HCEC 1CT (cell line): ENCODE data around the gene RHOG.
"Not testable (repeated sequence)": the region's sequence is repeated elsewhere in the genome, so short reads cannot be mapped to it uniquely, and the experiment has no call there.

Experiments
- DNase-seq: peaks from one replicate; pipeline ENCODE4 v3.0.0-alpha.2; 2017

The RHOG gene

GRCh38 chr11:3832816-3833215, 7.9 kb downstream of the RHOG start:
- DNase-seq, result no peak

GRCh38 chr11:3831378-3832239, 9.2 kb downstream of the RHOG start:
- DNase-seq, result no peak

- DNase-seq, result no peak
These were observed 10.0 kb downstream of the RHOG start for GRCh38 chr11:3830730-3831129.

GRCh38 chr11:3830088-3830487, 10.7 kb downstream of the RHOG start:
- no peak for DNase-seq

- DNase-seq, result no peak
These were observed 13.1 kb downstream of the RHOG start for GRCh38 chr11:3827434-3828186.

- DNase-seq, result no peak
These were observed 14.0 kb downstream of the RHOG start for GRCh38 chr11:3826721-3827120.

- DNase-seq, result no peak
These were observed 15.1 kb downstream of the RHOG start for GRCh38 chr11:3825473-3826154.

- DNase-seq, result no peak
These were observed 15.9 kb downstream of the RHOG start for GRCh38 chr11:3824714-3825472.

- no peak for DNase-seq
These were observed 16.8 kb downstream of the RHOG start for GRCh38 chr11:3823762-3824506.

- DNase-seq, result peak; percentile 81
These were observed 17.5 kb downstream of the RHOG start for GRCh38 chr11:3823303-3823702.

GRCh38 chr11:3822312-3822711, 18.4 kb downstream of the RHOG start:
- DNase-seq, result no peak

GRCh38 chr11:3820971-3821370, 19.8 kb downstream of the RHOG start:
- no peak for DNase-seq

- no peak for DNase-seq
These were observed 23.5 kb downstream of the RHOG start for GRCh38 chr11:3817181-3817800.

- DNase-seq, result no peak
These were observed 24.1 kb downstream of the RHOG start for GRCh38 chr11:3816673-3817072.

- no peak for DNase-seq
These were observed 24.9 kb downstream of the RHOG start for GRCh38 chr11:3815845-3816244.

- not testable (repeated sequence) for DNase-seq
These were observed 25.9 kb downstream of the RHOG start for GRCh38 chr11:3814832-3815231.

GRCh38 chr11:3810951-3811350, 29.8 kb downstream of the RHOG start:
- DNase-seq, result no peak

GRCh38 chr11:3810446-3810845, 30.3 kb downstream of the RHOG start:
- no peak for DNase-seq

- DNase-seq, result no peak
These were observed 31.2 kb downstream of the RHOG start for GRCh38 chr11:3809624-3809928.

GRCh38 chr11:3808861-3809623, 31.7 kb downstream of the RHOG start:
- DNase-seq, result peak; percentile 59
